LNCaP clone FGC (cell line): ENCODE measurements around the gene MASP2.

ENCODE experiments used
- DNase-seq: peaks from one replicate; pipeline ENCODE4 v3.0.0-alpha.2; 2011; ENCODE audit warnings: low read depth
- H3K4me3 ChIP-seq: 2 replicates; pipeline ENCODE4 v1.5.1; 2011; ENCODE audit warnings: mild to moderate bottlenecking, low read depth, low read length, control low read depth
- TF ChIP-seq, protein P1 (sequence below): IDR thresholded peaks from 2 replicates; pipeline ENCODE4 v1.5.1; 2012; ENCODE audit warnings: mild to moderate bottlenecking; ENCODE audit not compliant: control insufficient read depth, insufficient read depth; ENCODE audit errors: extremely low read depth

MASP2 gene

DNA sequence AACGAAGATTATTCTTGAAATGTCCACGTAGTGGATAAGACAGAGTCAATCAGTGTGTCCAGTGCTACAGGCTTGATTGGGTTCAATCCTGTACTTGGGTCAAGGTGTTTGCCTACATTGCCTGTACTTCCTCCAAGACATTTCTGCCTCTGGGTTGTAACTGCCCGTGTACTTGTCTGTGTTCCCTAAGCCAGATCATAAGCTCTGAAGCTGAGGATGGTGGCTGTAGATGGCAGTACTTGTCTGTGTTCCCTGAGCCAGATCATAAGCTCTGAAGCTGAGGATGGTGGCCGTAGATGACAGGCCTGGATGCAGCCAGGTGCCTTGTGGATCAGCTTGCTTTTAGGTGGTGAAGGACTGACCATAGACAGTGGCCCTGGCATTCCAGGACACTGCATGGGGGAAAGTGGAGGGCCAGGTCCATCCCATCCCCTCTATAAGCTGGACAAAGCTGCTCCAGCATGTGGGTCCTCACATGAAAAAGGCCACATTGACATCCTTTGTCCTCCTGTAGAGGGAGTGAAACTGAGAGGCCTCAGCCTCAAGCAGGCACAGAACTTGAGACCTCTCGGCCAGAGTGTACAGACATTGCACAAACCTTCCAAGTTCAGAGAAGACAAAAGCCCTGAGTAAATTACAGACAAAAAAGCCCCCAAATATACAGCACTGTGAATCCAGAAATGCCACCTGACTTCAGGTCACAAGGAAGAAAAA is 14.8 kb upstream of the MASP2 start:
- TF ChIP-seq, protein P1, sequence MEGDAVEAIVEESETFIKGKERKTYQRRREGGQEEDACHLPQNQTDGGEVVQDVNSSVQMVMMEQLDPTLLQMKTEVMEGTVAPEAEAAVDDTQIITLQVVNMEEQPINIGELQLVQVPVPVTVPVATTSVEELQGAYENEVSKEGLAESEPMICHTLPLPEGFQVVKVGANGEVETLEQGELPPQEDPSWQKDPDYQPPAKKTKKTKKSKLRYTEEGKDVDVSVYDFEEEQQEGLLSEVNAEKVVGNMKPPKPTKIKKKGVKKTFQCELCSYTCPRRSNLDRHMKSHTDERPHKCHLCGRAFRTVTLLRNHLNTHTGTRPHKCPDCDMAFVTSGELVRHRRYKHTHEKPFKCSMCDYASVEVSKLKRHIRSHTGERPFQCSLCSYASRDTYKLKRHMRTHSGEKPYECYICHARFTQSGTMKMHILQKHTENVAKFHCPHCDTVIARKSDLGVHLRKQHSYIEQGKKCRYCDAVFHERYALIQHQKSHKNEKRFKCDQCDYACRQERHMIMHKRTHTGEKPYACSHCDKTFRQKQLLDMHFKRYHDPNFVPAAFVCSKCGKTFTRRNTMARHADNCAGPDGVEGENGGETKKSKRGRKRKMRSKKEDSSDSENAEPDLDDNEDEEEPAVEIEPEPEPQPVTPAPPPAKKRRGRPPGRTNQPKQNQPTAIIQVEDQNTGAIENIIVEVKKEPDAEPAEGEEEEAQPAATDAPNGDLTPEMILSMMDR, result no peak
- no peak for DNase-seq
- no peak overlapping the region for H3K4me3 ChIP-seq

DNA sequence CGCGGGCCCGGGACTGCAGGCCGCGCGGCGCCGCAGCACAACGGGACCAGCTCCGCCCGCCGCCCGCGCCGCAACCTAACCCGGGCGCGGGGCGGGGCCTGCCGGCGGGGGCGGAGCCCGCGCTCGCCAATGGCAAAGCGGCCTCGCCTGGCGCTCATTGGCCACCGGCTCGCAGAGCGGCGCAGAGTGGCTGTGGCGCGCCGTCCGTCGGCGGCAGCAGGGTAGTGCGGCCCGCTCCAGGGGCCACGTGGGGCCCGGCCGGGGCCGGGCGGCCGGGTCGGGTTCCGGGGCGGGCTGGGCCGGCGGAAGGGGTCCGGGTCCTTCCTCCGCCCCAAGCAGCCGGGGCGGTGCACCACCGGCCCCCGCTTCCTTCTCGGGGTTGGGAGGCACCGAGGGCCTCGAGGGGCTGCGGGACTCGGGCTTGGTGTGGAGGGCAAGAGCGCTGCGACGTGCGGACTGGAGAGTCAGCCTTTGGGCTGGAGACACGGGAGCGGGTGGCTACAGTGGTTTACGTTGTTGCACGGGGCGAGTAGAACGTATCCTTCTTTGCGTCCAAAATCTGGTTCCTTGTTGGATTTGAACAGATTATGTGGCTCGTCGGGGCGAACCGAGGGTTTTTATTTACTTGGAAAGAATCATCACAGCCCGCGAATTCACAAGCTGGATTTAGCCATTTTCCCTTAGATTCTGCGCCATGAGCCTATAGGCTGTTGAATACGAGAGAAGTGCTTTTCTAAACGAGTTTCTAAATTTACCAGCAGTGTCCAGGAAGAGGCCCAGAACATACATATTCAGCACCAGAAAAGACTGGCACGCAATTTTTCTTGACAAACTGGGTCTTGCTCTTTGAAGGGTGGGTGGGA is 13.2 kb upstream of the MASP2 start, which contains the start of gene SRM:
SRM (minus strand) TSS at position 51 of the 863 bp plus-strand sequence. CDS start 75 bp downstream, outside the sequence.
- H3K4me3 ChIP-seq, result peak within 1 kb of the TSS; percentile 92
- TF ChIP-seq, protein P1, result no peak
- DNase-seq, result peak; percentile 67

DNA sequence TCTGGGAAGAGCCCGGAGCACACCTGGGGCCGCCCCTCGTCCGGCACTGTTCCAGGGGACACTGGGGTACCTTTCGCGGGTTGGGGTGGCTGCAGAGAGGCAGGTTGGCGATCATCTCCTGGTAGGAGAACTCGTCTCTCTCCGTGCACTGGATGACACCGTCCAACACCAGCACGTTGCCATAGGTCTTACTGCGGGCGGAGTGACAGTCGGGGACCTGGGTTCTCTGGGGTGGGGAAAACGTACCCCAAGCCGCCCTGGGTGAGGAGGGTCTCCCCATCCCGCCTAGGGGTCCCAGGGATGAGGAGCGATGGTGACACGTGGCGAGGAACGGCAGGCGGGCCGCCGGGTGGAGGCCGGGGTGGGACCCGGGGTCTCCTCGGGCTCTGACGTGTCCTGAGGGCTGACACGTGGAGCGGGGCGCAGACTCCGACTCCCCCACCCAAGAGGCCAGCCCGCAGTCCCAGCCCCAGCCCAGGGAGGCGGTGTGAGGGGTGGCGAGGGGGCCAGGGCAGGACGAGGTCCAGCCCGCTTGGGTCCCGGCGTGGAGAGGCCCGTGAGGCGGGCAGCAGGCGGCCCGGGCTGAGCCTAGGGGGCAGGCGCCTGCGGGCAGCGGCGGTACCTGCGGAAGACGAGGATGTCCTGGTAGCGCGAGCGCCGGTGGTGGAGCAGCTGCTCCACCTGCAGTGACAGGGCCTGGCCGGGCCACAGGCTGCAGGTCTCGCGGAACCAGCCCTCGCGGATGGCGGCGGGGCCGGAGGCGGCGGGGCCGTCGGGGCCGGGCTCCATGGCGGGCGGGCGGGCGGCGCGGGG is 12.3 kb upstream of the MASP2 start:
- TF ChIP-seq, protein P1, result no peak
- DNase-seq, result no peak
- peak overlapping the region; percentile 92 for H3K4me3 ChIP-seq

DNA sequence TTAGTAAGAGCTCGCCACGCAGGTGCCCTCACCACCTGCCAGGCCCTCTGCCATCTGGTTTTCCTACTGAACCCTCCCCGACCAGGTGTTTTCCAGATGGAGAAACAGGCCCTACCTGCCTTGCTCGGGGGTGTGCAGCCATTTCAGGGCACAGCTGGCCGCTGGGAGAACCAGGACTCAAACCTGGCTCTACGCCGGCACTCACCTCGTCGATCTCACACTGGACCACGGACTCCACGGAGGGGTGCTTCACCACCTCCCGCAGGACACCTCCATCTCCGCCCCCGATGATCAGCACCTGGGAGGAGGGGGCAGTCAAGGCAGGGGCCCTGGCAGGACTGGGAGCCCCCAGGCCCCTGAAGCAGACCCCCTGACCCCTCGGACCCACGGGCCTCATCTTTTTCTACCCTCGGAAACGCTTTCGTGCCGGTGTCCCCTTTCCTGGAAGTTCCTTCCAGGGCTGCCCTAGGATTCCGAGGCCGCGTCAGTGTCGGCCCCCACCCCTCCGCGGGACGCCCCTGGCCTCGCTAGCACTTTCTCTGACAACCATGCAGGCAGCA is 11.6 kb upstream of the MASP2 start:
- DNase-seq, result peak; percentile 45
- H3K4me3 ChIP-seq, result peak overlapping the region; percentile 92
- TF ChIP-seq, protein P1, result no peak

DNA sequence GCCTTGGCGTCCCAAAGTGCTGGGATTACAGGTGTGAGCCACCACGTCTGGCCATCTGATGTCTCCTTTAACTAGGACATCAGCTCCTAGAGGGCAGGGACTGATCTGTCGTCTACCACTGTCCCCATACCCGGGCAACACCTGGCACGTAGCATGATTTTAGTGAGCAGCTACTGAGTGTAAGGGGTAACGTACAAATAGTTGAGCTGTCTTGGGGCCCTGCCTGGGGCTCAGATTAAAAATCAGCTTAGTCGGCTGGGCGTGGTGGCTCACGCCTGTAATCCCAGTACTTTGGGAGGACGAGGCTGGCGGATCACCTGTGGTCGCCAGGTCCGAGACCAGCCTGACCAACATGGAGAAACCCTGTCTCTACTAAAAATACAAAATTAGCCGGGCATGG is 11.0 kb upstream of the MASP2 start:
- no peak overlapping the region; the same call in 1 of the 2 replicates for H3K4me3 ChIP-seq
- no peak for DNase-seq

DNA sequence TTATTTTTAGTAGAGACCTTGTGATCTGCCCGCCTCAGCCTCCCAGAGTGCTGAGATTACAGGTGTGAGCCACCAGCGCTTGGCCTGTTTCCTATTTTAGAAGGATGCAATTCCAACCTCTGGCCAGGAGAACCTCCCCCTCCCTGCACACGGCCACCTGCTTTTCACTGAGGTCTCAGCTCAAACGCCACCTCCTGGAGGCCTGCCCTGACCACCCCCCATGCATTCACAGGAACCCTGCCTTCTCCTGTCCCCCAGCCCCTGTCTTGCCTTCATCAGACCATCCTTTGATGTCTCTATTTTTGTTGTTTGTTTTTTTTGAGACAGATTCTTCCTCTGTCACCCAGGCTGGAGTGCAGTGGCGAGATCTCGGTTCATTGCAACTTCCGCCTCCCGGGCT is 10.4 kb upstream of the MASP2 start:
- TF ChIP-seq, protein P1, result no peak

More for the DNA sequence above, 11.0 kb upstream of the MASP2 start:
- TF ChIP-seq, protein P1, result no peak

More for the DNA sequence above, 10.4 kb upstream of the MASP2 start:
- DNase-seq, result no peak
- H3K4me3 ChIP-seq, result no peak overlapping the region
